HG03432 (cell line): ENCODE measurements around the gene PLA2G5.
"Not testable (repeated sequence)": the region's sequence is repeated elsewhere in the genome, so short reads cannot be mapped to it uniquely, and the experiment has no call there.

ENCODE experiments used
- ATAC-seq: cut with Tn5 transposase; IDR thresholded peaks from one replicate; pipeline ENCODE4 v1.9.1; 2021; ENCODE audit warnings: mild to moderate bottlenecking, moderate library complexity; ENCODE audit not compliant: unreplicated experiment

The PLA2G5 gene, protein sequence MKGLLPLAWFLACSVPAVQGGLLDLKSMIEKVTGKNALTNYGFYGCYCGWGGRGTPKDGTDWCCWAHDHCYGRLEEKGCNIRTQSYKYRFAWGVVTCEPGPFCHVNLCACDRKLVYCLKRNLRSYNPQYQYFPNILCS

DNA sequence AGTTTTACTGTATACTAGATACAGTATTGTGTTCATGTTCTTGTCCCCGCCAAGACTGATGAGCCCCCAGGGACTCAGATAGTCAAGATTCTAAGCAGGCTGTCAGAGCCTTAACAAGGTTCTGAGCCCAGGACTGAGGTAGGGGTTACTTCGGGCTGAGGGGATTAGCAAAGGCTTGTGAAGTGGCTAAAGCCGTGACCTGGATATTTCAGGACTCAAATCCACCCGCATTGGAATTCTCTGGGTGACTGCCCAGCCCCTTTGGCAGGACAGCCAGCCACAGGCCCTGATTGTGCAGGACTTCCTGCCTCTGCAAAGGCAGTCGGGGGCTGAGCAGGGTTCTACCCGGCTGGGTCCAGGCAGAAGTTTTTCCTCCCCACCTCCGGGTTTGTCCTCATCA lies at the start of gene PLA2G5:
TSS of gene PLA2G5 (plus strand) at position 321 of the 400 bp plus-strand sequence. CDS start 14,637 bp downstream, outside the sequence.
- ATAC-seq = no peak

DNA sequence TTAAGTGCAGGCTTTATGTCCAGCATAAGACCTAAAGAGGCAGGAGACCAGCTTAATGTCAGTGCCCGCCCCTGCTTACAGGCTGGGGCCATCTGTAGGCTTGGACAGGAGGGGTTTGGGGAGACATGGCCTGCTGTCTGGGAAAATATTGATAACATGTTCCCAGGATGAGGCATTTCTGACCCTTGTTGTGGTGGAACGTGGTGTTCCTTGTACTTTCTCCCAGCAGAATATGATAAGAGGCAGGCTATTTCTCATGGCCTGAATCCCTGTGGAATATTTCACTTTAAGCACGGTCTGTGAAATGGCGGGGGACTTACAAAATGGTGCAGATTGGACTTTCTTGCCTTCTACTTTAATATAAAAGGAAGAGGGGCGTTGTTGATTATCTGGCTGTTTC lies 41.9 kb upstream of the PLA2G5 start:
- ATAC-seq = no peak

DNA sequence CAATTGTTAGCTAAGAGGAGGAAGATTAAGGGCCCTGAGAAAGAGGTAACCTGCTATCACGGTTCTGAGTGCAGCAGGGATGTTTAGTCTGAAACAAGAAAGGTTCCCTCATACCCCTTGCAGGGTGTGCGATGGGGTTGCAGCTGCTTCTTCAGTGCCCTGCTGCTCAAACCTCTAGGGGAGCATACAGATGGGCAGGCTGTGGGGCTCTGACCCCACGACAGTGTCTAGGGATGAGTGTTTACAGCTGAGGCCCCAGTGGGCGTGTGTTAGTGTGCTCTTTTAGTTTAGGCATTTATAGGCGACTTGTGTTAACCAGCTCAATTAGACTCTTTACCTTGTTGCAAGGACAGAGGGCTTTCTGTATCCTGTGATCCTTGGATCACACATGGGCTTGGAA lies 41.3 kb upstream of the PLA2G5 start:
- ATAC-seq = no peak

DNA sequence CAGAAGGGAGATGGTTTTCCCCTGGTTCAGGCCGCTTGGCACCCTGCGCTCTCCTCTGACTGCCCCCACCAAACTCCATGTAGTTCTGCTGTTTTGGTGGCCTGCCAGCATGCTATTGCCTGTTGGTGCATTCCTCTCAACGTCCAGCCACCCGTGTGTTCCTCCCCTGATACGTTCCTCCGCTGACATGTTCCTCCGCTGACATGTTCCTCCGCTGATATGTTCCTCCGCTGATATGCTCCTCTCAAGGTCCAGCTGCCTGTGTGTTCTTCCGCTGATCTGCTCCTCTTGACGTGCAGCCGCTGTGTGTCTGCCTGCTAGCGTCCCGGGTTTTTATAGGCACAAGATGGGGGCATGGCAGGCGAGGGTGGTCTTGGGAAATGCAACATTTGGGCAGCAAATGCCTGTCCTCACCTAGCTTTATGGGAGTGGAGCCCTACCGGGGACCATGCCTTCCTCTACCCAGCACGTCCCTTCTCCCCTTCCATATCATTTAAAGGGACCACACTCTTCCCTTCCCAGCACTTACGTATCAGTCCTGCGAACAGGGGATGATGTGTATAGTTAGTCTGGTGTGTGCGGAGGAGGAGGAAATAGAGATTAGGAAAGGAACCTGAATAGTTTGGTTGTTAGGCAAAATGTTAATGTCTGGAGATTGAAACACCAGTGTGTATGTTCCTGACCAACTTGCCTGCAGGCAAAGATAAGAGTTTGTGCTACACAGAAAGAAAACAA lies 40.6 kb upstream of the PLA2G5 start:
- no peak for ATAC-seq

DNA sequence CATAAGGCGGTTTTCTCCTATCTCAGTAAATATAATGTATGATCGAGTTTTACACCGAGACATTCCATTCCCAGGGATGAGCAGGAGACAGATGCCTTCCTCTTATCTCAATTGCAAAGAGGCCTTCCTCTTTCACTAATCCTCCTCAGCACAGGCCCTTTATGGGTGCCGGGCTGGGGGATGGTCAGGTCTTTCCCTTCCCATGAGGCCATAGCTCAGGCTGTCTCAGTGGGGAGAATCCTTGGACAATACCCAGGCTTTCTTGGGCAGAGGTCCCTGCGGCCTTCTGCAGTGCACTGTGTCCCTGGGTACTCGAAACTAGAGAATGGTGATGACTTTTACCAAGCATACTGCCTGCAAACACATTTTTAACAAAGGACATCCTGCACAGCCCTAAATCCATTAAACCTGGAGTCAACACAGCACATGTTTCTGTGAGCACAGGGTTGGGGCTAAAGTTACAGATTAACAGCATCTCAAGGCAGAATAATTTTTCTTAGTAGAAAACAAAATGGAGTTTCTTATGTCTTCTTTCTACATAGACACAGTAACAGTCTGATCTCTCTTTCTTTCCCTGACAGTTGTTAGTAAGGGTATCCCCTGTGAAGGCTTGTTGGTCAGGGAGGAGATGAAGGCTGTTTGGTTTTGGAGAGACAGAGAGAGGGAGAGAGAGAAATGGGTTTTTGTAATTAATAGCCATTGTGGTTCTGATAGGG lies 39.4 kb upstream of the PLA2G5 start:
- ATAC-seq = not testable (repeated sequence)

DNA sequence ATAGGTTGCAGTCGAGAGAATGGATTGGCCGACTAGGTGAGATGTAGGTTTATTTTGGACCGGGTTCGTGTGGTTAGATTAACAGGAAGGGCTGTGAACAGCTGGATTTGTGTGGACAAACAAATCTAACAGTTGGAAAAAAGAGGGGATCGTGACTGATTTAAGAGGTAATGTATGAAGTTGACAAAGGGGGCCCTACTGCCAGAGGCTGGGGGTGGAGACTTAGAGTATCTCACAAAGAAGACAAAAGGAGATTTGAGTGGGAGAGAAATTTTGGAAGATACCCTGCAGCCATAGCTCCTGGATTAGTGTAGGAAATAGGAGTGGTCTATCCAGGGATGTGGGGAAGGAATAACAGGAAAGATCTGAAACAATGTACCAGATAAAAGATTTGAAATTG lies 38.8 kb upstream of the PLA2G5 start:
- no peak for ATAC-seq

DNA sequence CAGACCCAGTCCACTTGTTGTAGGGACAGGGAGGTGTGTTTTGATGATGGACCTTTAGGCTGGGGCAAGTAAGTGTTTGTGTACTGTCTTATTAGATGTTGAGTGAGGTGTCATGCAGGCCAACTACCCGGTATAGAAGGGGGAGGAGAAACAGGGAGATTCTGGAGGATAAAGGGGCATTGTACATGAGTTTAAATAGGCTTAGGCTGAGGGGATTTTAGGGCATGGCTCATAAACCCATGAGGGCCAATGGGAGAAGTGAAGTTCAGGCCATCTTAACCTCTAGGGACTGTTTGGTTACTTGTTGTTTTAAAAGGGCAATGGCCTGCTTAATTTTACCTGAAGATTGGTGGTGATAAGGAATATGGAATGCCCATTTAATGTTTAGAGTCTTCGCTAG lies 38.2 kb upstream of the PLA2G5 start:
- ATAC-seq = no peak

DNA sequence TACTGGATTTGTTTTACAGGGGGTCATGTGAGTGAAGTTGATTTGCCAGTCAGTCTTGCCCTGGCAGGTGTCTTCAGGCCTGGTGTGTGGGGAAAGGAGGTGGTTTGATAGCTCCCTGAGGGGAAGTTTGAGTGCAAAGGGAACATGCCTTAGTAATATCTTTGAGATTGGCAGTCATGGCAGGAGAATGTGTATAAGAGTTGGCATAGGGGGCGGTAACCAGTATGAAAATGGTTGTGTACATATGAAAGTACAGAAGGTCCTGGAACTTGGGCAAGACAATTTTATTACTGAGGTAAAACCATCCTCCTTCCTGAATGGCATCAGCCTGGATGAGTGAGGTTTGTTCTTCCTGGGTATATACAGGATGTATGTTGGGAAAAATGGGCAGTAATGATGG lies 37.6 kb upstream of the PLA2G5 start:
- ATAC-seq = no peak

DNA sequence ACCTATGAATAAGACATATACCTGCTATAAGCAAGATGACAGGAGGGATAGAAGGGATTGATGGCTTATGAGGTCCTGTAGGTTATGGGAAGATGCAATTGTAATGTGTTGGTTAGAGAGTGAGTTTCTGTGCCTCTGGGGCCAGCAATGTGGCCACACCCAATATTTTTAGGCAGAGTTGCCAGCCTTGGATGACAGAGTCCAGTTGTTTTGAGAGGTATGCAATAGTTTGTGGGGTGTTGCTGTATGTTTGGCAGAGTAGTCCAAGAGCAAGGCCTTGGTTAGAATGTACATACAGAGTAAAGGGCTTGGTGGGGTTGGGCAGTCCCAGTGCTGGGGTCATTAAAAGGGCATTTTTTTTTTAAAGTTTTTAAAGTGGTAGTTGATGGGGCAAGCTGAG lies 36.6 kb upstream of the PLA2G5 start:
- ATAC-seq = no peak

DNA sequence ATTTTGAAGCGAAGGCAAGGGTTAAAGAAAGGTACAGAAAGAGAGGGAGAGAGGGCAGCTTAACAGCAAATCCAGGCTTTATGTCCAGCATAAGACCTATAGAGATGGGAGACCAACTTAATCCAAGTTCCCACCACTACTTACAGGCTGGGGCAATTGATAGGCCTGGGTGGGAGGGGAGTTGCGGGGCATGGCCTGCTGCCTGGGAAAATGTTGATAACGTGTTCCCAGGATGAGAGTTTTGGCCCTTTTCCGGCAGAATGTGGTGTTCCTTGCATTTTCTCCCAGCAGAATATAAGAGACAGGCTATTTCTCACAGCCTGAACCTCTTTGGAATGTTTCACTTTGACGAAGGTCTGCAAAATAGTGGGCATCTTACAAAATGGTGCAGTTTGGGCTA lies 34.9 kb upstream of the PLA2G5 start:
- ATAC-seq = no peak

DNA sequence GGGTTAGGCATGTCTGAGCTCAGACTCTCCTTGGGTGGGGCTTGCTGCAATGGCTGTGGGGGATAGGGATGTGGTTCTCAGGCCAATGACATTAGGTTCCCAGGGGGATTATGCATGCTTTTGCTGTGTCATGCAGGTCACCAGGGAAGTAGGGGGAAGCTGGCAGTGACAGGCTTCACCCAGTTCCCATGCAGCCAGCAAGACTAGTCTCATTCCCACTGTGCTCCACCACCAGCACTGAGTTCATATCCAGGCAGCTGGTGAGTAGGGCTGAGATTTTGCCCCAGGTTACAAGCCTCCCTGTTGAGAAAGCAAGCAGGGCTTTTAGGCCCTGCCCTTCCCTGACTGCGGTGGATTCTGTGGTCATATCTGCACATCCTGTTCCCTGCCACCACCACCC lies 32.1 kb upstream of the PLA2G5 start:
- ATAC-seq = no peak

DNA sequence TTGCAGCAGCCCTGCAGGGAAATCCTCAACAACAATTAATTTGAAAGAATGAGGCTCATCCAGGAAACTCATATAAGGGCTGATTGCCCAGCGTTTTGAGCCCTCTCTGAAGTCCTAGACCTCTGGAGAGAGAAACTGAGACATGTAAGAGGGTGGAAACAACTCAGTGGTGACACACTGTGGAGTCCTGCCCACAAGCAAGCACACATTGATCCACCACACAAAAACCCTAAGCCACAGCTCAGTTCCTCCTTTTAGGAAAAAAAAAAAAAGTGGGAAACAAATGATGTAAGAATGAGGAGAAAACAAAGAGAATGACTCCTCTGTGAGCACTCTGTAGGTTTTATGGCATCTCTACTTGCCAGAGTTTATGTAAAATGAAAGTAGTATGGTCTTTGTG lies 22.9 kb upstream of the PLA2G5 start:
- no peak for ATAC-seq

DNA sequence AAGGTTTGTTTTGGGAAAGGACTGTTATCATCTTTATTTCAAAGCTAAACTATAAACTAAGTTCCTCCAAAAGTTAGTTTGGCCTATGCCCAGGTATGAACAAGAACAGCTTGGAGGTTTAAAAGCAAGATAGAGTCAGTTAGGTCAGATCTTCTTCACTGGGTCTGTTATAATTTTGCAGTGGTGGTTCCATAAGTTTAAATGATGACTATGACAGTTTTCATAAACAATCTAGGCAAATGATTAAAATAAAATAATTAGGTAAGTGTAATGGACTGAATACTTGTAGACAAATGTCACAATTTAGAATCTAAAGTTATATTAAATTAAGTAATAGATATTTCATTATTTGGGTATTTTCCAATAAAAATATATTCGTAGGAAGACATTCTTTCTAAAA lies 21.4 kb upstream of the PLA2G5 start:
- ATAC-seq = no peak

DNA sequence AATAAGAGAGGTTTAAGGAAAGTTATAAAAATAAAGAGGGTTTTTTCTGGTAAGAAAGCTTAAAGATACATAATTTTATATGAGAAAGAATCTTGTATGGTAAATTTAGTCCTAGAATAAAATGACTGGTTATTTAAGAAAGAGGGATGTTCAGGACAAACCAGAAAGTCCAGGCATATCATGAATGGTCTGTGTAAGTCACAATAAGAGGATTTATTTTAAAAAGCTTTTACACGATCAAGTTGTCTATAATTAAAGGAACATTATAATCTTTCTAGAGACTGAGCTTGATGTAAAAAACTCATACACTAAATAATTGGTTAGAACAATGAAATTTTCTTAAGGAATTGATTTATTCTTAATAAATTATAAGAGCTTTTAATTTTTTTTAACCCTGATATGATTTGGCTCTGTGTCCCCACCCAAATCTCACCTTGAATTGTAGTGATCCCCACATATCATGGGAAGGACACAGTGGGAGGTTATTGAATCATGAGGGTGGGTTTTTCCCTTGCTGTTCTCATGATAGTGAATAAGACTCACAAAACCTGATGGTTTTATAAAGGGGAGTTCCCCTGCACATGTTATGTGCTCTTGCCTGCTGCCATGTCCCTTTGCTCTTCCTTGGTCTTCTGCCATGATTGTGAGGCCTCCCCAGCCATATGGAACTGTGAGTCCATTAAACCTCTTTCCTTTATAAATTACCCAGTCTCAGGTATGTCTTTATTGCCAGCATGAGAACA lies 20.8 kb upstream of the PLA2G5 start:
- not testable (repeated sequence) for ATAC-seq

DNA sequence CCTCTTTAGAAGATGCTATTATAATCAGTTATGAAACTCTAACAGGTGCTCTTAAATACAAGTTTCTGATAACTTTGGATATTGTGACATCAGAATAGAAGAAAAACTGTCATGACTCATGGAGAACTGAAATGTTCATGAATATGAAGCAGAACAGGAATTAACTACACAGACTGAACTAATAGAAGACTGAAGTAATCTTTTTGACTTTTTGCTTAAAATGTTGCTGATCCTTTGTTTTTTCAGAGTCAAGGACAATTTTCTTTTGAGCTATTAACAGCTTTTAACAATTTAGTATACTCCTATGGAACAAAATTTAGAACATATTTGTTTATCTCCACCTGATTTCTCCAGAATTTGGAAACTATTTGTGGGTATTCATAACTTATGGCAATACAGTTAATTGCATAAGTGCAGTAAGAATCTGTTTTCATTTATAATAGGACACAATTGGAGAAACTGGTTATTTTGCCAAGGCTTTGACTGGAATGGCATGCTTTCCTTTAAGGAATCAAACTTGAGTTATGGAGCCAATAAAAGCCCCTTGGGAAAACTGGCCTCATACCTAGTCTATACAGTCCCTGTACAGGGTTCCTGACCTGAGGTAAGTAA lies 18.7 kb upstream of the PLA2G5 start:
- ATAC-seq = no peak

DNA sequence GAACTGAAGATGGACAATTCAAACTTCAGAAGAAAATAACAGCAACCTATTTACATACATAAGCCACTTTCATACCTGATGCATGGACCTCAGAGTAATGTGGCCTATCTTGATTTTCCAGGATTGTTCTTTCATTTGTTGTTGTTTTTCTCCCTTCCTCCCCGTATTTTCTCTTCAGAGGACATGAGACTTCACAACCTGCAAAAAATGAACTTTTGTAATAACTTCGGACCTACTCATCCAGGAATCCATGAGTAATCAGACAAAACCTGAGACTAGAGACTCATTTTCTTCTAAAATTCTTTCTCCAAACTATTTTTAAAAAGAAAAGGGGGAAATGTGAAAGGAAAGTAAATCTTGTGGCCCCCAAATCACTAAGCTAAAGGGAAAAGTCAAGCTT lies 17.6 kb upstream of the PLA2G5 start:
- ATAC-seq = no peak

DNA sequence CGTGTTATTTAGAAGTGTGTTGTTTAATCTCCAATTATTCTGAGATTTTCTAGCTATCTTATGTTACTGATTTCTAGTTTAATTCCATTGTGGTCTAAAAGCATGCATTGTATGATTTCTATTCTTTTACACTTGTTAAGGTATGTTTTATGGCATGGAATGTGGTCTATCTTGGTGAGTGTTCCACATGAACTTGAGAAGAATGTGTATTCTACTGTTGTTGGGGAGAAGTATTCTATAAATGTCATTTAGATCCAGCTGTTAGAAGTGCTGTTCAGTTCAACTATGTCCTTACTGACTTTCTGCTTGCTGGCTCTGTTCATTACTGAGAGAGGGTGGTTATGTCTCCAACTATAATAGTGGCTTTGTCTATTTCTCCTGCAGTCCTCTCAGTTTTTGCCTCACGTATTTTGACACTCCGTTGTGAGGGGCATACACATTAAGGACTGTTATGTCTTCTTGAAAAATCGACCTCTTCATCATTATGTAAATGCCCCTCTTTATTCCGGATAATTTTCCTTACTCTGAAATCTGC lies 12.0 kb upstream of the PLA2G5 start:
- no peak for ATAC-seq

DNA sequence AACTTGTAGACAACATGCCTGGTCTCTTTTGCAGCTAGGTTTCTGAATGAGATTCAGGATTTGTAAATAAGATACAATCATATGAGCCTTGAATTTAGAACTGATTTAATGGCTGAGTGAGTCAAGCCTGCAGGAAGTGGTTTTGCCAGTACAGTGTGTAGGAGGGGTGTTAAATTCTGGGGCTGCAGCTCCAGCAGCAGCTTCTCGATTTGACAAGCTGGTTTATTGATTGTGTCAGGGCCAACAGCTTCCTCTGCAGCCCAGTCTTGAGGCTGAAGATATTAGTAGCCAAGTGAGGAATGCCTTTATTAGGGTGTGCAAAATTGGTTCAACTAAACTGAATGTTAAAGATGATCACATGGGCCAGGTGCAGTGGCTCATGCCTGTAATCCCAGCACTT lies 11.5 kb upstream of the PLA2G5 start:
- no peak for ATAC-seq

DNA sequence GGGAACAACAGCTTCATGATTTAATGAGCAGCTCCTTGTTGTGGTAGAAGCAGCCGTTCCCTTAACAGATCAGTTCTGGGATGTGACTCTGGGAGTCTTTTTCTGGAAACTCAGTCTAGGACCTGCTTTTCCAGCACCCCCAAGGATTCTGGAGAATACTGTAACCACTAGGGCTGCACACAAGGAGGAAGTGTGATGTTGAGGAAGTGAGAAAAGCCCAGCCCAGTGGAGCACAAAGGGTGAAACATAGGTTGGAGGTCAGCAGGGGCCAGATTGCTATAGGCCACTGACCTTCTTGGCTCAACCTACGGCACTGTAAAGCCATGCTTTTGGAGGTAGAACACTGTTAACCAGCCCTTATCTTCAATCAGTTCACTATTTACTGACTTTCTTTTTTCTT lies 10.1 kb upstream of the PLA2G5 start:
- no peak for ATAC-seq

DNA sequence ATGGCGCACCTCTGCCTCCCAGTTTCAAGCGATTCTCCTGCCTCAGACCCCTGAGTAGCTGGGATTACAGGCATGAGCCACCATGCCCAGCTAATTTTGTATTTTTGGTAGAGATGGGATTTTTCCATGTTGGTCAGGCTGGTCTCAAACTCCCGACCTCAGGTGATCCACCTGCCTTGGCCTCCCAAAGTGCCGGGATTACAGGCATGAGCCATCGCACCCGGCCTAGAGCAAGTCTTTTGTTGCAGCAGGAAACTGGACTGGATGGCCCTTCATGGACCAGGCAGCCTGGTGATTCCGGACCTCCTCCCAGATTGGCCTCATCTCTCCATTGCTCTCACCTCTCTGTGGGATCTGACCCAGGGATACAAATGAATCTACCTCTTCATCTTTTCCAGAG lies 9.2 kb upstream of the PLA2G5 start:
- ATAC-seq = not testable (repeated sequence)

DNA sequence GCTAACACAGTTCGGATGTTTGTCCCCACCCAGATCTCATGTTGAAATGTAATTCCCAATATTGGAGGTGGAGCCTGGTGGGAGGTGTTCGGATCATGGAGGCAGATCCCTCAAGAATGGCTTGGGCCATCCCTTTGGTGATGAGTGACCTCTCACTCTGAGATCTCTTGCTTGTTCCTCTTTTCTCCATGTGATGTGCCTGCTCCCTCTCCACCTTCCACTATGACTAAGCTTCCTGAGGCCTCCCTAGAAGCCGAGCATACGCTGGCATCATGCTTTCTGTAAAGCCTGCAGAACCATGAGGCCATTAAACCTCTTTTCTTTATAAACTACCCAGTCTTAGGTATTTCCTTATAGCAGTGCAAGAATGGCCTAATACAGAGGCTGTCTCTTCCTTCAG lies 8.1 kb upstream of the PLA2G5 start:
- no peak for ATAC-seq
